NT2/D1 (cell line): ENCODE measurements around the gene PEDS1.
"Not testable (repeated sequence)": the region's sequence is repeated elsewhere in the genome, so short reads cannot be mapped to it uniquely, and the experiment has no call there.

Experiments used
- DNase-seq: peaks from one replicate; pipeline ENCODE4 v3.0.0-alpha.2; 2011; ENCODE audit warnings: low read depth, low spot score
- H3K27me3 ChIP-seq: 2 replicates; pipeline ENCODE4 v1.6.0; 2011; ENCODE audit warnings: mild to moderate bottlenecking; ENCODE audit not compliant: insufficient read length, insufficient read depth
- H3K36me3 ChIP-seq: 2 replicates; pipeline ENCODE4 v1.6.1; 2011; ENCODE audit warnings: mild to moderate bottlenecking, low read length, mixed read lengths; ENCODE audit not compliant: insufficient read depth, insufficient read length
- H3K4me1 ChIP-seq: 2 replicates; pipeline ENCODE4 v1.5.1; 2011; ENCODE audit not compliant: insufficient read depth, insufficient read length
- H3K4me3 ChIP-seq: 2 replicates; pipeline ENCODE4 v1.5.1; 2011; ENCODE audit warnings: low read depth; ENCODE audit not compliant: insufficient read length
- H3K9ac ChIP-seq: 2 replicates; pipeline ENCODE4 v1.6.0; 2011; ENCODE audit warnings: low read depth; ENCODE audit not compliant: insufficient read length
- H3K9me3 ChIP-seq: 2 replicates; pipeline ENCODE4 v1.5.1; 2011; ENCODE audit warnings: mild to moderate bottlenecking, low read length; ENCODE audit not compliant: insufficient read depth
- SUZ12 ChIP-seq: IDR thresholded peaks from 2 replicates; pipeline ENCODE4 v1.6.1; 2011; ENCODE audit not compliant: insufficient read length, insufficient read depth; ENCODE audit errors: extremely low read depth
- YY1 ChIP-seq: IDR thresholded peaks from 2 replicates; pipeline ENCODE4 v1.6.1; 2011; ENCODE audit not compliant: insufficient read length, insufficient read depth
- ZNF274 ChIP-seq: IDR thresholded peaks from 2 replicates; pipeline ENCODE4 v1.6.1; 2011; ENCODE audit warnings: mild to moderate bottlenecking, low read depth, low read length

Gene PEDS1

DNA sequence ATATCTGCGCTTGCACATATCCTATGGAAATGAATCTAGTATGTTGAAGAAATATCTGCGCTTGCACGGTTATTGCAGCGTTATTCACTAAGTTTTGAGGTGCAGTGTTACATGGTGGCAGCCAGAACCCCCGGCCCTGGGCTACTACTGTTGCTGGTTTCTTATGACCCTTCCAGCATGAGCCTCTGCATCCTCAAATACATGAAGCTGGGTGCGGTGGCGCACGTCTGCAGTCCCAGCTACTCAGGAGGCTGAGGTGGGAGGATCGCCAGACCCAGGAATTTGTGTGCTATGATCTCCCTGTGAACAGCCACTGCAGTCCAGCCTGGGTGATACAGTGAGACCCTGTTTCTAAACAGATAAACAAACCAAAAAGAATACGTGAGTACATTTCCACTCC, 27.8 kb upstream of the PEDS1 start:
- no peak overlapping the region for H3K4me3 ChIP-seq
- TF ChIP-seq ZNF274, result no peak
- no peak for TF ChIP-seq YY1
- no peak for TF ChIP-seq SUZ12
- H3K9me3 ChIP-seq, result no peaks in the 10 kb centered on the region
- no peak for DNase-seq
- no peaks in the 10 kb centered on the region for H3K36me3 ChIP-seq
- no peaks in the 10 kb centered on the region for H3K4me1 ChIP-seq
- no peak overlapping the region for H3K9ac ChIP-seq
- H3K27me3 ChIP-seq, result peaks cover 3% of the 10 kb centered on the region

DNA sequence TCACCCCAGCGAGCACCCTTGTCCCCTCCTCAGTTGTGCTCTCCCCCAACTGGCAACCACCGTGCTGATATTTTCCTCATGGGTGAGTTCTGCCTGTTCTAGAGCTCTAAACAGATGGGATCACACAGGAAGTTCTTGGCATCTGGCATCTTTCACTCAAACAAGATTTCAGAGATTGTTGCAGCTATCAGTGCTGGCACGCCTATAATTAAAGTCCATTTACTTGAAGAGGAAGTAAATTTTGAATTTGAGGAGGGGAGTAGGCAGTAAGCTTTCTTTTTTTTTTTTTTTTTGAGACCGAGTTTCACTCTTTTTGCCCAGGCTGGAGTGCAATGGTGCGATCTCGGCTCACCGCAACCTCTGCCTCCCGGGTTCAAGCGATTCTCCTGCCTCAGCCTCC, 25.1 kb upstream of the PEDS1 start:
- DNase-seq, H3K27me3 ChIP-seq: not testable (repeated sequence)

DNA sequence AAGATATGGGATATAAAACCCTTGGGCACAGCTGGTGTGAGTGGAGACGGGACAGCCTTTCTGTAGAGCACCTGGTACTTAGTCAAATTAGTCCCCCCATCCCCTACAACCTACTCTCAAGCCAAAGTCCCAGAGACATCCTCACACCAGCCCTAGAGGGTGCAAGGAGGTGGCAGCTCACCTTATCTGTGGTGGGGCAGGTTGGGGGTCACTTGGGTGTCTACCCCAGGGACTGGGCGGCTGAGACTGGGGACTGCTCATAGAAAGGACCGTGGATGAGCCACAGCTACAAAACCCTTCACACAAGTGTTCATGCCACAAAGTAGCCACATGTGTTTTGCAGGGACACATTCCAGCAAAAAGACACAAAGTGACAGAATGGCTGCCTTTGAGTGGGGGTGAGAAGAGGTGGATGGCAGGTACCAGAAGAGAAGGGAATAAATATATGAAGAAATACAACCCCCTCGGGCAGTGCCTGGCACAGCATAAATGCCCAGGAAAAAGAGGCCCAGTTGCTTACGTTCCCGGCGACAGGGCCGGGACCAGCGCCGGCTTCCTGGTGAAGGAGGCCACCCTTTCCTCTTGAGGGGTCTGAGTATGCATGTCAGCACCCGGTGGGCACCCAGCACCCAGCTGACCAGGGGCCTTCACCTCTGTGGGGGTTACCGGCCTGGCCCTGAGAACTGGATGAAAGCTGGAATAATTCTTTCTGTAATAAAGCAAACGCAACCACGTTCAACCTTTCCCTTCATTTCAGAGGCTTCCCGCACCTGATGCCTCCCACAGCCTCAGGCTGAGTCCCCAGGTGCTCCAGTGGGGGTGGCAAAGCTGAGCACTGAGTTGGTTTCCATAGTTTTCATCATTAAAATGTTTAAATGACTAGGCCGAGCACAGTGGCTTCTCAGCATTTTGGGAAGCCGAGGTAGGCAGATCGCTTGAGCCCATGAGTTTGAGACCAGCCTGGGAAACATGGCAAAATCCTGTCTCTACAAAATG, 22.7 kb upstream of the PEDS1 start:
- no peaks in the 10 kb centered on the region for H3K9me3 ChIP-seq
- no peak for DNase-seq
- TF ChIP-seq ZNF274, result no peak
- TF ChIP-seq YY1, result no peak
- TF ChIP-seq SUZ12, result no peak
- H3K4me3 ChIP-seq, result no peak overlapping the region
- H3K9ac ChIP-seq, result no peak overlapping the region
- no peaks in the 10 kb centered on the region for H3K27me3 ChIP-seq
- H3K36me3 ChIP-seq, result no peaks in the 10 kb centered on the region
- H3K4me1 ChIP-seq, result peaks cover 8% of the 10 kb centered on the region

More for the DNA sequence above, 25.1 kb upstream of the PEDS1 start:
- not testable (repeated sequence) for H3K4me1 ChIP-seq, H3K9me3 ChIP-seq, H3K4me3 ChIP-seq, H3K9ac ChIP-seq, H3K36me3 ChIP-seq

DNA sequence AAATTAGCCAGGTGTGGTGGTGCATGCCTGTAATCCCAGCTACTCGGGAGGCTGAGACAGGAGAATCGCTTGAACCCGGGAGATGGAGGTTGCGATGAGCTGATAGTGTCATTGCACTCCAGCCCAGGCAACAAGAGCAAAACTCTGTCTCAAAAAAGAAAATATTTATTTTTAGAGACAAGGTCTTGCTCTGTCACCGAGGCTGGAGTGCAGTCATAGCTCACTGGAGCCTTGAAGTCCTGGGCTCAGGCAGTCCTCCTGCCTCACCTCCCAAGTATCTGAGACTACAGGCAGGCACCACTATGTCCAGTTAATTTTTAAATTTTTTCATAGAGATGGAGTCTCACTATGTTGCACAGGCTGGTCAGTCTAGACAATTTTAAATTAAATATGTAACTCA, 20.9 kb upstream of the PEDS1 start:
- Histone ChIP-seq H3K36me3 (no peaks in the 10 kb centered on the region), H3K4me3 (no peak overlapping the region), H3K9ac (no peak overlapping the region), H3K9me3 (peaks cover 4% of the 10 kb centered on the region; the same call in 1 of the 2 replicates), H3K27me3 (no peaks in the 10 kb centered on the region), H3K4me1 (peaks cover 13% of the 10 kb centered on the region)
- TF ChIP-seq ZNF274 (no peak), SUZ12 (no peak), YY1 (no peak)
- no peak for DNase-seq

DNA sequence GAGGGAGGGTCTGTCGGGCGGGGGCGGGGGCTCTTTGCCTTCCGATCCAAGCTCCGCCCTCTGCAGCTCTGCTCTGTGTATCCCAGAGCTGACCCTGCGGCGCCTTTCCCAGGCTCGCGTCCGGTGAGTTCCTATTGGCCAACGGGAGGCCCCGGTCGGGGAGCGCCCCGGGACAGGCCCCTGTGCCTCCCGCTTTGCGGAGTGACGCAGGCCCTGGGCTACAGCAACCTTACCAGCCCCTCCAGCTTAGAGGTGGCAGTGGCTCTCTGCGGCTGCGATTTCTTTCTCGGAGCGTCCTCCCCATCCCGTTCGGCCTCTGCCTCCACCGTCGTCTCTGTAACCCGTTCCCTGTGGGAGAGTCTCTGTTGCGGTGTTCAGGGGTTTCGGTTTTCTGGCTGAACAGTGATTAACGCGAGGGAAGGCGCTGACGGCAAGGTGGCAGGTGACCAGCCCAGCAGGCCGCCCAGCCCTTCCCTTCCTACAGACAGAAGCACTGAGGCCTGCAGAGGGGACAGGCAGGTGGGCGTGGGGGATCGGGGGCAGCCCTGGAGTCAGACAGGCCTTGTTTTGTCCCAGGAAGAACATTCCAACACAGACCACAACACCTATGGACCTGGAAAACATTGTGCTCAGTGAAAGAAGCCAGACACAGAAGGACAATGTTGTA, 19.0 kb upstream of the PEDS1 start:
- TF ChIP-seq SUZ12 (no peak), ZNF274 (no peak), YY1 (no peak)
- Histone ChIP-seq H3K4me3 (peak overlapping the region; percentile 70), H3K36me3 (no peaks in the 10 kb centered on the region), H3K9me3 (peaks cover 5% of the 10 kb centered on the region; the same call in 1 of the 2 replicates), H3K4me1 (peaks cover 13% of the 10 kb centered on the region), H3K9ac (peak overlapping the region; percentile 83), H3K27me3 (no peaks in the 10 kb centered on the region)
- peak; percentile 74 for DNase-seq

DNA sequence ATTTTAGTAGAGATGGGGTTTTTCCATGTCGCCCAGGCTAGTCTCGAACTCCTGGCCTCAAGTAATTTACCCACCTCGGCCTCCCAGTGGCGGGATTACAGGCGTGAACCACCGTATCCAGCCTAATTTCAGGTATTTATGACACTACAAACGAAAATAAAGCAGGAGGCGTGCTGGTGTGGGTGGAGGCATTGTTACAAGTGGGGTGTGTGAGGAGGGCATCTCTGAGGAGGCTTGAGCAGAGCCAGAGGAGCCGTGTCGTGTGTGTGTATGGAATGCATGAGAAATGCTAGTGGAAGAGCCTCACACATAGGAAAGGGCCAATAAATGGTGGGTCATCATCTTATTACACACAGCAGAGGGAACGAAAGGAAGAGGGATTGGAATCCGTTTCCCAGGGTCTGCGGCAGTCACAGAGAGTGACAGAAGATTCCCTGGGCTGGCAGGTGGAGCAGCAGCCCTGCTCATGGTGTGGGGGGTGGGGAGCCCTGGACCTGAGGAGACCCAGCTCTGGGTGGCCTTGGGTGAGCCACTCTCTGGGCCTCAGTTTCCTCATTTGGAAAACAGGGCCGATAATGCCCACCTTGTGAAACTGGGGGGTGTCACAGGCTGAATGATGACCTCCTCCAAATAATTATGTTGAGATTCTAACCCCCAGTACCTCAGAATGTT, 17.2 kb upstream of the PEDS1 start:
- Histone ChIP-seq H3K9ac (no peak overlapping the region), H3K27me3 (no peaks in the 10 kb centered on the region), H3K9me3 (peaks cover 5% of the 10 kb centered on the region; the same call in 1 of the 2 replicates), H3K4me3 (no peak overlapping the region), H3K36me3 (no peaks in the 10 kb centered on the region), H3K4me1 (peaks cover 13% of the 10 kb centered on the region)
- no peak for DNase-seq
- no peak for TF ChIP-seq YY1

DNA sequence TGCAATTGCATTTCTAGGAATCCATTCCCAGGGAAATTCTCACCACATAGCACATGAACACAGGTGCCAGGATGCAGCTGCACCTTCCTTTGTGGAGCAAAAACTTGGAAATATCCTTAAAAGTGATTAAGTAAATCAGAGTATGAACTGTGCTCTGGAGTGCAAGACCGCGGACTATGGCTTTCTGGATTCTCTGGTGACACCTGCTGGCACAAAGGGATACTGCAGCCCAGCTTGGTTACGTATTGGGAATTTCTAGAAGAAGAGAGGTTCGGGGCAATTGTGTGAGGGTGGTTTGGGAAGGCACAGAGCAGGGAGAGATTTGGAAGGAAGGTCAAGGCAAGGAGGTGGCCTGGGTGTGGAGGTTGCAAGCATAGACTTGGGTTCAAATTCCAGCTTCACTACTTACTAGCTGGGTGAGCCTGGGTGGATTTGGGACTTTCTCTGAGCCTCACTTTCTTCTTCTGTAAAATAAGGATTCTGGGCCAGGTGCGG, 15.9 kb upstream of the PEDS1 start:
- no peaks in the 10 kb centered on the region for H3K27me3 ChIP-seq
- H3K36me3 ChIP-seq, result no peaks in the 10 kb centered on the region
- peaks cover 13% of the 10 kb centered on the region for H3K4me1 ChIP-seq
- TF ChIP-seq YY1 (no peak), ZNF274 (no peak), SUZ12 (no peak)
- no peak overlapping the region for H3K9ac ChIP-seq
- peaks cover 5% of the 10 kb centered on the region; the same call in 1 of the 2 replicates for H3K9me3 ChIP-seq
- no peak overlapping the region for H3K4me3 ChIP-seq
- no peak for DNase-seq
